ENCODE data around the gene KLHL17. TPM values are rescaled to one million over a fixed set of nuclear protein-coding genes. Genes with fewer than 3 reads are reported as not detected.
A peak's percentile ranks its signal among the peaks of the same experiment; 100 is the strongest.

Gene KLHL17
- total and polyA plus RNA-seq, 9 of the 15 experiments (the other 6 are each of a cell fraction or from before 2014, with no cell fraction given) = 0.14 to 84.8 (median 13.0) TPM

DNA sequence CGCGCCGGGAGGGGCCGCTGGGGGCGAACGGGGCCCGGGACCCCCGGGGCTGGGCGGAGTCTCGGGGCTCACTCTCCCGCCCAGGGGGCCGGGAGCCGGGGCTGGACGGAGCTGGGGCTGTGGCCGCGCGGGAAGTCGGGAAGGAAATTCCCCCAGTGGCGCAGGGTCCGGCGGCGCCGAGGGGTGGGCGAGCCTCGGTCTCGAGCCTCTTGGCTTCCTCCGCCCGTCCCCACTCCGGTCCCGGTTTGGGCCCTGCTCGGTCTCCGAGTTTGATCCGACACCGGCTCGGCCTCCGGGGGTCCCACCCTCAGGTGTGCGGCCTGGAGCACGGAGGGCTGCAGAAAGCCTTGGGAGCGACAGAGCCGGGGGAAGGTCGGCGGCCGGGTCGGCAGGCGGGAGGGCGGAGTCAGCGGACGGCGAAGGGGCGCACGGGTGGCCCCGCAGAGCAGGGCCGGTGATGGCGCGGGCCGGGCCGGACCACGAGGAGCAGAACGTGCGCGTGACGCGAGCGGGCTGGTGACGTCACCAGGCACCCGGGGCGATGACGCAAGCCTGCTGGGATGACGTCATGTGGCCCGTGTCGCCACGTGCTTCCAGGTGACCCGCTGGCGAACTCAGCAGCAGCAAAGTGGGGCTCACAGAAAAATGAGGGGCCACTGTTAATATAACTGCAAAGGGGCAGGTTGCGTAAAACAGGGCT, 40.1 kb downstream of the KLHL17 start (continued):
- TF ChIP-seq, protein P1, sequence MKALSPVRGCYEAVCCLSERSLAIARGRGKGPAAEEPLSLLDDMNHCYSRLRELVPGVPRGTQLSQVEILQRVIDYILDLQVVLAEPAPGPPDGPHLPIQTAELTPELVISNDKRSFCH (CRISPR knock-in tag; IDR thresholded peaks at IDR 0.05) = no peak
- TF ChIP-seq, protein P1 (tag; IDR thresholded peaks at IDR 0.05) = peak; percentile 95
- TF ChIP-seq, protein P2, sequence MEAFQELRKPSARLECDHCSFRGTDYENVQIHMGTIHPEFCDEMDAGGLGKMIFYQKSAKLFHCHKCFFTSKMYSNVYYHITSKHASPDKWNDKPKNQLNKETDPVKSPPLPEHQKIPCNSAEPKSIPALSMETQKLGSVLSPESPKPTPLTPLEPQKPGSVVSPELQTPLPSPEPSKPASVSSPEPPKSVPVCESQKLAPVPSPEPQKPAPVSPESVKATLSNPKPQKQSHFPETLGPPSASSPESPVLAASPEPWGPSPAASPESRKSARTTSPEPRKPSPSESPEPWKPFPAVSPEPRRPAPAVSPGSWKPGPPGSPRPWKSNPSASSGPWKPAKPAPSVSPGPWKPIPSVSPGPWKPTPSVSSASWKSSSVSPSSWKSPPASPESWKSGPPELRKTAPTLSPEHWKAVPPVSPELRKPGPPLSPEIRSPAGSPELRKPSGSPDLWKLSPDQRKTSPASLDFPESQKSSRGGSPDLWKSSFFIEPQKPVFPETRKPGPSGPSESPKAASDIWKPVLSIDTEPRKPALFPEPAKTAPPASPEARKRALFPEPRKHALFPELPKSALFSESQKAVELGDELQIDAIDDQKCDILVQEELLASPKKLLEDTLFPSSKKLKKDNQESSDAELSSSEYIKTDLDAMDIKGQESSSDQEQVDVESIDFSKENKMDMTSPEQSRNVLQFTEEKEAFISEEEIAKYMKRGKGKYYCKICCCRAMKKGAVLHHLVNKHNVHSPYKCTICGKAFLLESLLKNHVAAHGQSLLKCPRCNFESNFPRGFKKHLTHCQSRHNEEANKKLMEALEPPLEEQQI (IDR thresholded peaks at IDR 0.05) = no peak
- TF ChIP-seq YY1 (IDR thresholded peaks at IDR 0.05; ENCODE audit: borderline replicate concordance in 1 of 3, control insufficient read depth in 1 of 3, extremely low read depth in 1 of 3, insufficient read depth in 3 of 3, insufficient read length in 1 of 3, insufficient replicate concordance in 2 of 3, low read depth in 1 of 3, low read length in 2 of 3) (peak in 1 of 3 experiments; percentile 47), PTBP1 (IDR thresholded peaks at IDR 0.05; ENCODE audit: low read depth, low read length) (0 out of 2 replicates have a peak, but pooled peaks have one; percentile 24), KLF16 (IDR thresholded peaks at IDR 0.05) (no peak), GABPA (tag; conservative IDR thresholded peaks at IDR 0.05; ENCODE audit: low read depth) (peak; percentile 52; the same call in 1 of the 2 replicates), ZNF444 (CRISPR knock-in tag; IDR thresholded peaks at IDR 0.05) (no peak), RNF2 (IDR thresholded peaks at IDR 0.05) (peak; percentile 85; the same call in 1 of the 2 replicates), CBX8 (IDR thresholded peaks at IDR 0.05; ENCODE audit: borderline replicate concordance, extremely low read depth, low read depth, low read length, poor library complexity, severe bottlenecking) (no peak), KLF6 (CRISPR knock-in tag; IDR thresholded peaks at IDR 0.05; ENCODE audit: borderline replicate concordance) (no peak), PML (IDR thresholded peaks at IDR 0.05; ENCODE audit: low read length) (peak; percentile 63), ADNP (tag; IDR thresholded peaks at IDR 0.05) (no peak), TCF3 (CRISPR knock-in tag; IDR thresholded peaks at IDR 0.05) (peak; percentile 51), SOX6 (IDR thresholded peaks at IDR 0.05) (peak; percentile 59; the same call in 1 of the 2 replicates), TRIM24 (IDR thresholded peaks at IDR 0.05) (peak; percentile 67 to 81; a peak in 3 of 4 replicates), FOXK2 (conservative IDR thresholded peaks at IDR 0.05 in 1 of 2, IDR thresholded peaks at IDR 0.05 in 1 of 2; ENCODE audit: low read depth in 2 of 2) (peak; percentile 23 to 57; a peak in 3 of 4 replicates), HNRNPL (IDR thresholded peaks at IDR 0.05; ENCODE audit: low read depth, low read length) (peak; percentile 54)
- TF ChIP-seq, protein P3, sequence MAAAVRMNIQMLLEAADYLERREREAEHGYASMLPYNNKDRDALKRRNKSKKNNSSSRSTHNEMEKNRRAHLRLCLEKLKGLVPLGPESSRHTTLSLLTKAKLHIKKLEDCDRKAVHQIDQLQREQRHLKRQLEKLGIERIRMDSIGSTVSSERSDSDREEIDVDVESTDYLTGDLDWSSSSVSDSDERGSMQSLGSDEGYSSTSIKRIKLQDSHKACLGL (CRISPR knock-in tag; IDR thresholded peaks at IDR 0.05; ENCODE audit: borderline replicate concordance, poor library complexity, severe bottlenecking) = peak; percentile 16
- TF ChIP-seq, protein P4, sequence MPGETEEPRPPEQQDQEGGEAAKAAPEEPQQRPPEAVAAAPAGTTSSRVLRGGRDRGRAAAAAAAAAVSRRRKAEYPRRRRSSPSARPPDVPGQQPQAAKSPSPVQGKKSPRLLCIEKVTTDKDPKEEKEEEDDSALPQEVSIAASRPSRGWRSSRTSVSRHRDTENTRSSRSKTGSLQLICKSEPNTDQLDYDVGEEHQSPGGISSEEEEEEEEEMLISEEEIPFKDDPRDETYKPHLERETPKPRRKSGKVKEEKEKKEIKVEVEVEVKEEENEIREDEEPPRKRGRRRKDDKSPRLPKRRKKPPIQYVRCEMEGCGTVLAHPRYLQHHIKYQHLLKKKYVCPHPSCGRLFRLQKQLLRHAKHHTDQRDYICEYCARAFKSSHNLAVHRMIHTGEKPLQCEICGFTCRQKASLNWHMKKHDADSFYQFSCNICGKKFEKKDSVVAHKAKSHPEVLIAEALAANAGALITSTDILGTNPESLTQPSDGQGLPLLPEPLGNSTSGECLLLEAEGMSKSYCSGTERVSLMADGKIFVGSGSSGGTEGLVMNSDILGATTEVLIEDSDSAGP (CRISPR knock-in tag; IDR thresholded peaks at IDR 0.05) = peak; percentile 77
- TF ChIP-seq, protein P5, sequence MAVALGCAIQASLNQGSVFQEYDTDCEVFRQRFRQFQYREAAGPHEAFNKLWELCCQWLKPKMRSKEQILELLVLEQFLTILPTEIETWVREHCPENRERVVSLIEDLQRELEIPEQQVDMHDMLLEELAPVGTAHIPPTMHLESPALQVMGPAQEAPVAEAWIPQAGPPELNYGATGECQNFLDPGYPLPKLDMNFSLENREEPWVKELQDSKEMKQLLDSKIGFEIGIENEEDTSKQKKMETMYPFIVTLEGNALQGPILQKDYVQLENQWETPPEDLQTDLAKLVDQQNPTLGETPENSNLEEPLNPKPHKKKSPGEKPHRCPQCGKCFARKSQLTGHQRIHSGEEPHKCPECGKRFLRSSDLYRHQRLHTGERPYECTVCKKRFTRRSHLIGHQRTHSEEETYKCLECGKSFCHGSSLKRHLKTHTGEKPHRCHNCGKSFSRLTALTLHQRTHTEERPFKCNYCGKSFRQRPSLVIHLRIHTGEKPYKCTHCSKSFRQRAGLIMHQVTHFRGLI (CRISPR knock-in tag; IDR thresholded peaks at IDR 0.05) = no peak
